RPMI7951 (cell line): ENCODE results near the gene CDC7. TPM values are rescaled to one million over a fixed set of nuclear protein-coding genes. Genes with fewer than 3 reads are reported as not detected.

Experiments used
- DNase-seq: peaks from one replicate; pipeline ENCODE4 v3.0.0-alpha.2; 2012; ENCODE audit warnings: low read depth
- total RNA-seq: library from RNA; depleted of rRNA; stranded (reverse); fragments of >200 nt; shearing (Covaris generic); gene quantifications from 2 replicates; pipeline ENCODE4 v1.2.3, GENCODE V29; 2014

The CDC7 gene
- total RNA-seq, 1 experiment from 2014 or later: 17.8 TPM

DNA sequence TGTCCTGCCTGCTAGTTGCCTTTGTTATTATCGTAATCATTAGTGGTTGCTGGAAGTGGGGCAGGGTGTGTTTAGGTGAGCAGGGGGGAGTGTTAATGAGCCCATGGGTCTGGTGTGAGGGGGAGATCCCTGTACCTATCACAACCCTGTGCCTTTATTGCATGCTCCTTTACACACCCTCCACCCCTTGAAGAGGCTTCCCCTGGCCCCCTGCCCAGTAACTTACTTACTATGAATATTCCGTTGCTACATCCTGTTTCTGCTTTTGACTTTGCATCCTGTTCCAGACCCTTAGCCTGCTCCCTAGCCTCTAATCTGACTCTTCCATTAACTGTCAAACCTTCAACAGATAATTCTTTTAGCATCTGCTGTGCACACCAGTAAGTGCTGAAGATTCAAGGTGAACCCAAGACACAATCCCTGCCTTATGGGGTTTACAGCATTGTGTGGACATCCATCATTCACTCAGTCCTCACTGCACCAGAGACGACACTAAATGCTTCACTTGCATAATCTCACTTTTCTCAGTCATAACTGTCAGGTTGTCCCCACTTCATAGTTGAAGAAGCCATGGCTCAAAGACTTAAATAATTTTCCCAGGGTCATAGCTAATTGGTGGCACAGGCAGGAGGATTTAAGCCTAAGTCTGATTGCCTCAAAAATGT lies 47.9 kb downstream of the CDC7 start:
- DNase-seq: no peak

GRCh38 chr1:91549041-91549735 lies 48.5 kb downstream of the CDC7 start:
- DNase-seq: no peak

DNA sequence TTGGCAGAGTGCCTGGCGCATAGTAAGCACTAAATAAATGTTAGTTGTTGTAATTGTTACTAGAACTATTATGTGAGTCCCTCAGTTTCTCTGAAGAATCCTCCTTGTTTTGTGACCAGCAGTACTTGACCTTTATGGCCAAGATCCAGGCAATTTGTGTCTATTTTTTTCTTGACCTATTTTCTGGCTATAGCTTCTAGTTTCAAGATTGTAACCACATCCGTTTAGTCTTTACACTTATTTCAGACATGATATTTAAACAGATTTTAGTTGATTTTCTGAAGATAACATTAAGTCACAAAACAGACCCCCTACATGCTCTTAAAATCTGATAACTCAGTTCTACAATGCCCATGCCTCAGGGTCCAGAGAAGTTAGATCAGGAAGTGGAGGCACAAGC lies 50.3 kb downstream of the CDC7 start:
- no peak for DNase-seq

GRCh38 chr1:91552091-91552490 lies 51.4 kb downstream of the CDC7 start:
- no peak for DNase-seq

DNA sequence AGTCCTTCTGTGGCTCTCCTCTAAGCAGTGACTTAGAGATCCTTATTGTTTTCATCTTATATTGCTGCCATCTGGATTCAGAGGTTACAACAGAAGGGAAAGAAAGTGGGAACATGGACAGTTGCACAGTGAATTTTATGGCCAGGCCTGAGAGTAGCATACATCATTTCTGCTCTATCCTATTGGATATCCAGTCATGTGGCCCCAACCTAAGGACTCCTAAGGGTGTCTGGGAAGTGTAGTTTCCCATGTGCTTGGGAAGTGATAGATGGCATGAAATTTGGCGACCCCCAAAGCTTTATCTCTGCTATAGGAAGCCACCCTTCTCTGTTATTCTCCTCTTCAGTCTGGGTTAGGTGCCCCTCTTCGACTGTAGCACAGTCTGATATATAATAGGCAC lies 51.9 kb downstream of the CDC7 start:
- no peak for DNase-seq

- peak; percentile 48 for DNase-seq
Measured at GRCh38 chr1:91553177-91553591, 52.5 kb downstream of the CDC7 start.

GRCh38 chr1:91555074-91555730 lies 54.6 kb downstream of the CDC7 start:
- peak; percentile 37 for DNase-seq

- DNase-seq: peak; percentile 66
Measured at GRCh38 chr1:91555821-91556531, 55.3 kb downstream of the CDC7 start.

DNA sequence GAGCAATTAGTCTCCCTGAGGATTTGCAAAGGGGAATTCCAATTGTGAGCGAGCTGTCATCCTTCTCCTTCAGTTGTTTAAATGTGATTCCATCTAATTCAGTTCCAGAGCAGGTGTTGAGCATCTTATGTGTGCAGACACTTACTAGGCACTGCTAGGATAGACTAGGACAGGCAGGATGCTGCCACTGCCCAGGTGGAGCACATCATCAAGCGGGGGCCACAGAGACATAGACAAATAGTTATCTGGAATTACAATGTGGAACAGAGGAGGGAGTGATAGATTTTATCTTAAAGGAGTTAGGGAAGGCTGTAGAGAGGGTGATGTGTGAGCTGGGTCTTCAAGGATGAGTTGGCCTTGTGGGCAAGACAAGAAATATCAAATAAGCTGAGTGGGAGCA lies 55.9 kb downstream of the CDC7 start:
- DNase-seq: no peak

- DNase-seq: no peak
Measured at GRCh38 chr1:91557039-91557690, 56.5 kb downstream of the CDC7 start.

DNA sequence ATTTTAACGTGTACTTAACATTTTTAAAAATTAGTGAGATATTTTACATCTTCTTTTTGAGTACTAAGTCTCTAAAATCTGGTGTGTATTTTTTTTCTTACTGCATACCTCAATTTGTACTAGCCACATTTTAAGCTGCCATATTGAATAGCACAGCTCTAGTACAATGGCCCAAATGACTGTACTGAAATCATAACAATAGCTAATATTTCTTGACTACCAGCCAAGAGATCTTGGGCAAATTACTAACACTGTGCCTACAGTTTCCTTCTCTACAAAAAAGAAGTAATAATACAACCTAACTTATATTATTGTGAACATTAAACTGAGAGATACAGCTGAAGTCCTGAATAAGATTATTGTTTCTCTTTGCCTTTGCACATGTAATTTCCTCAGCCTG lies 57.2 kb downstream of the CDC7 start:
- no peak for DNase-seq

- DNase-seq: no peak
Measured at GRCh38 chr1:91559046-91559750, 58.5 kb downstream of the CDC7 start.

DNA sequence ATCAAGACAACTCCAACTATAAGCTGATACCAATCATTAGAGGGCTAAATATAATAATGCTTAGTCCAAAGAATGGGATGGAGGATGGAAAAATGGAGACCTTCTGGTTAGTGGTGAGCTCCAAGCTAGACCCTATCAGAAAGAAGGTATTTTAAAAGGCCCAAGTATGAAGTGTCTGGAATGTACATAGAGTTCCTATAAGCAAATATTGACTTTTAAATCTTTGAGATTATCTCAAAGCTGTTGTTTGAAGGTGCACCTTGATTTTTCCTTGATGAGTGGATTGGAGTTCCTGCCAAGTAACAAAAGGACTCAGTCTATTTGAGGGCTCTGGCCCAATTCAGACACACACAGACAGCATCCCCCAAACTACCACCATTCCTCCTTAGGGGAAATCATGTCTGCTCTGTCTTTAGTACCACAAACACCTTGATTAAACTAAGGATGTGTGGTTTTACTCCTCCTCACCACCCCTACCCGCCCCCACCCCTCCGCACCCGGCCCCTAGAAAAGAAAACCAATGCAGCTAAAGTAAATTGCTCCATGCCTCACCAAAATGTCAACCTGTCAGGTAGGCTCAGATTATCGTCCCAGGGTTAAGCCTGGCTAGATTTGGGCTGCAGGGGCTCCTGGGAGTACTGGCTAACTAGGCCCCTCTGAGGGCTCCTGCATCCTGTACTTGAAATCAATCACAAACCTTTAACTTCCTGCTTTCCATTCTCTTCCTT lies 59.4 kb downstream of the CDC7 start:
- no peak for DNase-seq

GRCh38 chr1:91564888-91565701 lies 64.4 kb downstream of the CDC7 start:
- peak; percentile 63 for DNase-seq

GRCh38 chr1:91567583-91567982 lies 66.9 kb downstream of the CDC7 start:
- DNase-seq: no peak

- DNase-seq: no peak
Measured at GRCh38 chr1:91568261-91568660, 67.6 kb downstream of the CDC7 start.

DNA sequence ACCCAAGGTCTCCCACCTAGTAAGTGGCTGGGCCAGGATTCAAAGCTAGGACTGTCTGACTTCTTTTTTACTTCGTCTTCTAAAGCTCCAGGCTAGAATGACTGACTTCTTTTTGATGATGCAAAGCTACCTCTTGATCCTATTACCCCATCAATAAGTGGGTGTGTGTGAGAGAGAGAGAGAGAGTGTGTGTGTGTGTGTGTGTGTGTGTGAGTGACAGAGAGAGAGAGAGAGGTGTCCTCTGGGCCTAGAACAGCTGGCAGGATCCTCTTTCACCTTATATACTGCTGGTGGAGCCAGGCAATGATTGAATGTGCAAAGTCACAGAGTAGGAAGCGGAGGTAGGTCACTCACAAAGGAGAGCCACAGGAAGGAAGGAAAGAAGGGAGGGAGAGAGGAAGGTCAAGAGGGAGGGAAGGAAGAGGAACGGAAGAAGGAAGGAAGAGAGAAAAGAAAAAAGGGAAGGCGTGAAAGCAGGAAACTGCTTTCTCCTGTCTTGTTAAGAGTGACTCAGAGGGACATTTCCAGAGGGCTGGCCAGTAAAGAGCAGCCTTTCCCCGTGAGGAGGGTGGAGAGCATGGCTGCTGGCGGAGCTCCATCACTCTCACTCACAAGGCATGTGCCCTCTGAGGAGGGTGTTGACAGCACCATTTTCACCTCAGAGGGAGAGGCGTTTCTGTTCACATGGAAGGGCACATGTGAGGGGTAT lies 68.9 kb downstream of the CDC7 start:
- peak; percentile 84 for DNase-seq

DNA sequence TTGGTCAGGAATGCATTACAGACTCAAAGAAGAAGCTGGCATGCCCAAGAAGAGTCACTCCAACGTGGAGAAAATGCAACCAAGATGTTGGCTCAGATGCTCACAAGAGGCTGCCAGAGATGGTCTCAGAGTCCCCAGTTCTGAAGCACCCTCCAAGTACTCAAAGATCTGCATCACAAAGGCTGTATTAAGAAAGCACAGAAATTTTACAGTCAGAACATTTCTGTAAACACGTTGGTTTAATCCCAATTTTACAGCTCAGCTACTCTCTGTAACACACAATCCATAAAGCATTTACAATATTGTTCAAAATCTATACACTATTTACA lies 69.4 kb downstream of the CDC7 start:
- DNase-seq: no peak

DNA sequence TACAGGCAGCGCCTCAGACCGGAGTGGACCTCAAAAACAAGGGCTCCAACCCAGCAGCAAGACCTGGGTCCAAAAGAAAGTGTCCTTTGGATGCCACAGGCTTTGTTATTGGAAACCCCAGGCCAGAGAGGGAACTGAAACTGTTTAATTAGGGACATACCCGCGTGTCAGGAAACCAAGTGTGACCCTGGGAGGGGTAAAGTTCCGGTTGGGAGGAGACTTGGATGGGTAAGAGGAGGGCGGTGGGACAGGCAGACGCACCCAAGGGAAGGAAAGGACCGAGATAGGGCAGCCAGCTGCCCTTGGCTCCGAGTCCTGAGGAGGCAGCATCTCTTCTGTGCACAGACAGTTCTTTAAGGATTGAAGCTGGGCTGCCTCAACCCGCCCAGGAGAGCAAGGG lies 71.4 kb downstream of the CDC7 start:
- no peak for DNase-seq
